Measurements from ENCODE around the gene MAP2. TPM values are rescaled to one million over a fixed set of nuclear protein-coding genes. Genes with fewer than 3 reads are reported as not detected.

The MAP2 gene
- total RNA-seq: 5.7 TPM
- polyA plus RNA-seq (ENCODE audit: insufficient read depth in 1 of 8, insufficient read length in 8 of 8, low replicate concordance in 1 of 8): 10 to 100 TPM in 1 of 8 donors, 1 to 10 TPM in 7; 5.4 to 10.0 (median 7.5) TPM
- long read RNA-seq, donor 1: 0 reads
- long read RNA-seq, donor 2: 0 reads
- long read RNA-seq, donor 3: 0 reads
- long read RNA-seq, donor 4, partial matches to known transcripts: 5 of 6 reads
- long read RNA-seq, donor 4, other reads (novel, unspliced or antisense): 0 of 6 reads
- long read RNA-seq, donor 5: 0 reads
- long read RNA-seq, donor 6: 0 reads
- long read RNA-seq, donor 7: 0 reads
- long read RNA-seq, donor 8: 0 reads
- long read RNA-seq, donor 9, partial matches to known transcripts: 0 of 1 reads
- long read RNA-seq, donor 9, other reads (novel, unspliced or antisense): 0 of 1 reads
- long read RNA-seq, donor 10: 0 reads
- long read RNA-seq, donor 11, partial matches to known transcripts: 9 of 9 reads
- long read RNA-seq, donor 11, other reads (novel, unspliced or antisense): 0 of 9 reads

DNA sequence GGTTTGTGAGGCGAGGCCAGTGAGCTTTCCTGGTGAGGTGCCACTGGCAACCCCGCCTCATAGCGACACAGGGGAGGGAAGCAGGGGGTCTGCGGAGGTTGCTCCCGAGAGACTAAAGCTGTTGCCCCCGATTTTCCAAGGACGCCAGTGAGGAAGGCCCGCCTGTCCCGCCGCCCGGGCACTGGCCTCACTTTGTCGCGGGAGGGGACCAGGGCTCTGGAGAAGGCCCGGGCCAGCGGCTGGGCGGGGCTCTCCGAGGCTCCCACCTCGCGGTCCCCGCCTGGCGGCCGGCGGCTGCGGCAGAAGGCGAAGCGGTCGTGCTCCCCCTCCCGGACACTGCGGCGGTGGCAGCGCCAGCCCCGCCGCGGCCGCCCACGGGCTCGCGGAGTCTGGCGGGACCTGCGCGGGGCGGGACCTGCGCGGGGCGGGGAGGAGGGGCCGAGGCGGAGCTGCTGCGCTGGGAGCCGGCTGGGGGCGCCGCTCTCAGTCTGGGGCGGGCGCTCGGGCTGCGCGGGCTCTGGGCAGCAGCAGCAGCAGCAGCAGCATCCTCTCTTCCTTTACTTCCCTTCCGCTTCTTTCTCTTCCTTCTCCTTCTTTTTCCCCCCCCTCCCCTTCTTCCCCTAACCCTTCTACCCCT lies at the start of gene MAP2:
Gene MAP2, plus strand, starts transcription at position 486 of the 637 bp plus-strand sequence. CDS start 229,124 bp downstream, outside the sequence.
- Histone ChIP-seq H3K27me3 (ENCODE audit: control insufficient read depth, insufficient read depth, low read length) (peaks cover 3% of the 10 kb centered on the region), H3K4me3 (ENCODE audit: low read length) (peak within 1 kb of the TSS; percentile 79), H3K36me3 (ENCODE audit: control insufficient read depth, insufficient read depth, low read length) (no peaks in the 10 kb centered on the region), H3K4me1 (ENCODE audit: control insufficient read depth, insufficient read depth, low read length) (peaks cover 13% of the 10 kb centered on the region), H3K27ac (ENCODE audit: low read length) (no peak within 1 kb of the TSS), H3K9me3 (replicated peaks; ENCODE audit: control insufficient read depth, low read depth, low read length) (no peaks in the 10 kb centered on the region)
- peak; percentile 92 for DNase-seq
- under 1% methylated on average over 56 of the region's 57 CpGs for WGBS (ENCODE audit: insufficient coverage)

DNA sequence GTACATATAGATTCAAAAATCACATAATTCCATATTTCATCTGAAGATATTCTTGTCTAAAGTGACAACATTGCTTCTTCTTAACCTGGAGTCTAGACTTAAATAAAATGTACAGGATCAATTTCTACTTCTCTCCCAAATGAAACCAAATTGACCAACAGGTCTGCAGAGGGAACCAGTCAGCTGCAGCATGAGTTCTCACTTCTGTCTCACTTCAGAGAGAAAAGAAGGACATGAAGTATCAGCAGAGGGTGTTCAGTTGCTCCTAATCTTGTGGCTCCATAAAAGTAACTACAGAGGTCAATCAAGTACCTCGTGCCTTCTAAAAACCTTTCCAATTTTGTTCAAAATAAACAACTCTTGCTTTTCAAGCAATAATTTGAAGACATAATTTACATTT lies 47.2 kb upstream of the MAP2 start:
- Histone ChIP-seq H3K36me3 (ENCODE audit: control insufficient read depth, insufficient read depth, low read length) (no peaks in the 10 kb centered on the region), H3K27me3 (ENCODE audit: control insufficient read depth, insufficient read depth, low read length) (no peaks in the 10 kb centered on the region), H3K9me3 (replicated peaks; ENCODE audit: control insufficient read depth, low read depth, low read length) (no peaks in the 10 kb centered on the region), H3K4me3 (ENCODE audit: low read length) (no peak overlapping the region), H3K4me1 (ENCODE audit: control insufficient read depth, insufficient read depth, low read length) (no peaks in the 10 kb centered on the region), H3K27ac (ENCODE audit: low read length) (no peak overlapping the region)
- no peak for DNase-seq
- no CpG with 5 or more reads among the region's 1 CpG for WGBS (ENCODE audit: insufficient coverage)

DNA sequence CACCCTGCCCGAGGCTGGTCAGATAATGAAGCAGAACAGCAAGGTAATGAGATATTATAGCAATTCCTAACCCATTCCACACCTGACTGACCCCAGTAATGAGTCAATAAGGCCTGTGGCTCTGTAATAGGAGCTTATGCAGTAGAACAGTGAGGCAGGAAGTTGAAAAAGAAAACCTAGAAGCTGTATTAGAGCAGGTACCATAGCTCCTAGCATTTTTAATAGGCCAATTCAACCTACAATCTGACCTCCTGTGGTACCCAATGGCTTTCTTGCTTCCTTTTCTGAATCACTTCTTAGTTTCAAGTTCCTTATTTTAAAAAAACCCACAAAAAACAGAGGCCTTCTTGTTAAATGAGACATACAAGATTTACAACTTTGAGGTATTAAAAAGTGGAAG lies 43.6 kb upstream of the MAP2 start:
- Histone ChIP-seq H3K27me3 (ENCODE audit: control insufficient read depth, insufficient read depth, low read length) (no peaks in the 10 kb centered on the region), H3K4me1 (ENCODE audit: control insufficient read depth, insufficient read depth, low read length) (no peaks in the 10 kb centered on the region), H3K27ac (ENCODE audit: low read length) (no peak overlapping the region), H3K36me3 (ENCODE audit: control insufficient read depth, insufficient read depth, low read length) (no peaks in the 10 kb centered on the region), H3K9me3 (replicated peaks; ENCODE audit: control insufficient read depth, low read depth, low read length) (no peaks in the 10 kb centered on the region), H3K4me3 (ENCODE audit: low read length) (no peak overlapping the region)
- DNase-seq: no peak
- WGBS (ENCODE audit: insufficient coverage): no CpG with 5 or more reads among the region's 1 CpG

DNA sequence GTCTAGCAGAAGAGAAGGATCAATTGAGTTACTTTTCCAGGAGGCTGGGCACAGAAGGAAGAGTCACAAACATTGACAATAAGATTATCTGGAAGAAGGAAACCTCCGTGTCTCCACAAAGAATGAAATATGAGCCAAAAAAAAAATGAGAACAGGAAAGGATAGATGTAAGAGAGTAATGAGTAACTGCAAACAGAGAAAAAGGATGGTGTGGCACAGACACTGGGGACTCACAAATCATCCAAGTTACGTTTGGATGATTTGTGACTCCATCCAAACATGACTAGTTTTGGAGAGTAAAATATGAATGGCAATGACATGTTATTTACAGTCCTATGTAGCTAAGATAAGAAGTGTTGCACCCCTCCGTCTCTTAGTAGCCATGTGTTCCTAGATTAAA lies 42.8 kb upstream of the MAP2 start:
- WGBS (ENCODE audit: insufficient coverage): 29% methylated on average over 1 of the region's 3 CpGs
- no peak overlapping the region for H3K4me3 ChIP-seq (ENCODE audit: low read length)
- no peak overlapping the region for H3K27ac ChIP-seq (ENCODE audit: low read length)
- H3K27me3 ChIP-seq (ENCODE audit: control insufficient read depth, insufficient read depth, low read length): no peaks in the 10 kb centered on the region
- H3K4me1 ChIP-seq (ENCODE audit: control insufficient read depth, insufficient read depth, low read length): no peaks in the 10 kb centered on the region
- no peaks in the 10 kb centered on the region for H3K36me3 ChIP-seq (ENCODE audit: control insufficient read depth, insufficient read depth, low read length)
- H3K9me3 ChIP-seq (replicated peaks; ENCODE audit: control insufficient read depth, low read depth, low read length): no peaks in the 10 kb centered on the region
- DNase-seq: no peak

GRCh38 chr2:209382775-209383174 lies 41.1 kb upstream of the MAP2 start:
- Histone ChIP-seq H3K36me3 (ENCODE audit: control insufficient read depth, insufficient read depth, low read length) (no peaks in the 10 kb centered on the region), H3K27me3 (ENCODE audit: control insufficient read depth, insufficient read depth, low read length) (no peaks in the 10 kb centered on the region), H3K9me3 (replicated peaks; ENCODE audit: control insufficient read depth, low read depth, low read length) (no peaks in the 10 kb centered on the region), H3K4me3 (ENCODE audit: low read length) (no peak overlapping the region), H3K4me1 (ENCODE audit: control insufficient read depth, insufficient read depth, low read length) (no peaks in the 10 kb centered on the region), H3K27ac (ENCODE audit: low read length) (no peak overlapping the region)
- DNase-seq: no peak

- no peaks in the 10 kb centered on the region for H3K36me3 ChIP-seq (ENCODE audit: control insufficient read depth, insufficient read depth, low read length)
- no peak overlapping the region for H3K27ac ChIP-seq (ENCODE audit: low read length)
- H3K4me1 ChIP-seq (ENCODE audit: control insufficient read depth, insufficient read depth, low read length): no peaks in the 10 kb centered on the region
- H3K9me3 ChIP-seq (replicated peaks; ENCODE audit: control insufficient read depth, low read depth, low read length): no peaks in the 10 kb centered on the region
- no peak for DNase-seq
- no peaks in the 10 kb centered on the region for H3K27me3 ChIP-seq (ENCODE audit: control insufficient read depth, insufficient read depth, low read length)
- no peak overlapping the region for H3K4me3 ChIP-seq (ENCODE audit: low read length)
These were observed 40.6 kb upstream of the MAP2 start for GRCh38 chr2:209383212-209383611.

GRCh38 chr2:209387389-209387788 lies 36.5 kb upstream of the MAP2 start:
- H3K4me3 ChIP-seq (ENCODE audit: low read length): no peak overlapping the region
- H3K9me3 ChIP-seq (replicated peaks; ENCODE audit: control insufficient read depth, low read depth, low read length): no peaks in the 10 kb centered on the region
- no peaks in the 10 kb centered on the region for H3K36me3 ChIP-seq (ENCODE audit: control insufficient read depth, insufficient read depth, low read length)
- H3K27ac ChIP-seq (ENCODE audit: low read length): no peak overlapping the region
- no peaks in the 10 kb centered on the region for H3K27me3 ChIP-seq (ENCODE audit: control insufficient read depth, insufficient read depth, low read length)
- DNase-seq: no peak
- H3K4me1 ChIP-seq (ENCODE audit: control insufficient read depth, insufficient read depth, low read length): no peaks in the 10 kb centered on the region
- 95% methylated on average over 33 of the region's 34 CpGs for WGBS (ENCODE audit: insufficient coverage)

- Histone ChIP-seq H3K27me3 (ENCODE audit: control insufficient read depth, insufficient read depth, low read length) (no peaks in the 10 kb centered on the region), H3K9me3 (replicated peaks; ENCODE audit: control insufficient read depth, low read depth, low read length) (no peaks in the 10 kb centered on the region), H3K4me3 (ENCODE audit: low read length) (no peak overlapping the region), H3K27ac (ENCODE audit: low read length) (no peak overlapping the region), H3K4me1 (ENCODE audit: control insufficient read depth, insufficient read depth, low read length) (no peaks in the 10 kb centered on the region), H3K36me3 (ENCODE audit: control insufficient read depth, insufficient read depth, low read length) (no peaks in the 10 kb centered on the region)
- no peak for DNase-seq
- 83% methylated on average over 2 of the region's 4 CpGs for WGBS (ENCODE audit: insufficient coverage)
These were observed 35.3 kb upstream of the MAP2 start for GRCh38 chr2:209388446-209389037.

GRCh38 chr2:209389171-209389618 lies 34.7 kb upstream of the MAP2 start:
- H3K9me3 ChIP-seq (replicated peaks; ENCODE audit: control insufficient read depth, low read depth, low read length): no peaks in the 10 kb centered on the region
- no peak for DNase-seq
- H3K36me3 ChIP-seq (ENCODE audit: control insufficient read depth, insufficient read depth, low read length): no peaks in the 10 kb centered on the region
- H3K4me3 ChIP-seq (ENCODE audit: low read length): no peak overlapping the region
- no peaks in the 10 kb centered on the region for H3K27me3 ChIP-seq (ENCODE audit: control insufficient read depth, insufficient read depth, low read length)
- H3K4me1 ChIP-seq (ENCODE audit: control insufficient read depth, insufficient read depth, low read length): no peaks in the 10 kb centered on the region
- H3K27ac ChIP-seq (ENCODE audit: low read length): no peak overlapping the region
- 100% methylated on average over 1 of the region's 5 CpGs for WGBS (ENCODE audit: insufficient coverage)

- WGBS (ENCODE audit: insufficient coverage): no CpG with 5 or more reads among the region's 1 CpG
- Histone ChIP-seq H3K27ac (ENCODE audit: low read length) (no peak overlapping the region), H3K9me3 (replicated peaks; ENCODE audit: control insufficient read depth, low read depth, low read length) (no peaks in the 10 kb centered on the region), H3K27me3 (ENCODE audit: control insufficient read depth, insufficient read depth, low read length) (no peaks in the 10 kb centered on the region), H3K4me3 (ENCODE audit: low read length) (no peak overlapping the region), H3K36me3 (ENCODE audit: control insufficient read depth, insufficient read depth, low read length) (no peaks in the 10 kb centered on the region), H3K4me1 (ENCODE audit: control insufficient read depth, insufficient read depth, low read length) (no peaks in the 10 kb centered on the region)
- DNase-seq: no peak
These were observed 33.0 kb upstream of the MAP2 start for GRCh38 chr2:209390839-209391238.

Data from muscle of leg (tissue), 16 donors.